Mammary epithelial cell (primary cell): ENCODE measurements around the gene SPATA2.

Source experiments
- CTCF ChIP-seq, 2 donors: IDR thresholded peaks in 1 of 2; conservative IDR thresholded peaks in 1 of 2; 2 replicates each; pipeline ENCODE4 v1.5.1; 2011 to 2012; ENCODE audit warnings: inconsistent platforms in 2 of 2, low read length in 2 of 2, mild to moderate bottlenecking in 2 of 2, control low read depth in 1 of 2, low read depth in 1 of 2; ENCODE audit not compliant: insufficient read depth in 1 of 2; ENCODE audit errors: extremely low read depth in 1 of 2
- EZH2 ChIP-seq: IDR thresholded peaks from 2 replicates; pipeline ENCODE4 v1.6.1; 2012; ENCODE audit warnings: low read length, inconsistent platforms, borderline replicate concordance

- TF ChIP-seq CTCF (conservative IDR thresholded peaks at IDR 0.05 in 1 of 2, IDR thresholded peaks at IDR 0.05 in 1 of 2; ENCODE audit: extremely low read depth in 1 of 2, insufficient read depth in 1 of 2, low read depth in 1 of 2, low read length in 2 of 2) (no peak), EZH2 (no peak)
Measured at GRCh38 chr20:49880724-49881445, 34.4 kb downstream of the SPATA2 start.
